GM10266 (cell line): Measurements from ENCODE around the gene CD151.

ENCODE experiments used
- DNase-seq: peaks from one replicate; pipeline ENCODE4 v3.0.0; 2012; ENCODE audit errors: extremely low spot score
- CTCF ChIP-seq: IDR thresholded peaks from 2 replicates; pipeline ENCODE4 v1.5.1; 2012; ENCODE audit warnings: mild to moderate bottlenecking, low read depth; ENCODE audit not compliant: control insufficient read depth, insufficient read depth; ENCODE audit errors: missing control alignments

Gene CD151

DNA sequence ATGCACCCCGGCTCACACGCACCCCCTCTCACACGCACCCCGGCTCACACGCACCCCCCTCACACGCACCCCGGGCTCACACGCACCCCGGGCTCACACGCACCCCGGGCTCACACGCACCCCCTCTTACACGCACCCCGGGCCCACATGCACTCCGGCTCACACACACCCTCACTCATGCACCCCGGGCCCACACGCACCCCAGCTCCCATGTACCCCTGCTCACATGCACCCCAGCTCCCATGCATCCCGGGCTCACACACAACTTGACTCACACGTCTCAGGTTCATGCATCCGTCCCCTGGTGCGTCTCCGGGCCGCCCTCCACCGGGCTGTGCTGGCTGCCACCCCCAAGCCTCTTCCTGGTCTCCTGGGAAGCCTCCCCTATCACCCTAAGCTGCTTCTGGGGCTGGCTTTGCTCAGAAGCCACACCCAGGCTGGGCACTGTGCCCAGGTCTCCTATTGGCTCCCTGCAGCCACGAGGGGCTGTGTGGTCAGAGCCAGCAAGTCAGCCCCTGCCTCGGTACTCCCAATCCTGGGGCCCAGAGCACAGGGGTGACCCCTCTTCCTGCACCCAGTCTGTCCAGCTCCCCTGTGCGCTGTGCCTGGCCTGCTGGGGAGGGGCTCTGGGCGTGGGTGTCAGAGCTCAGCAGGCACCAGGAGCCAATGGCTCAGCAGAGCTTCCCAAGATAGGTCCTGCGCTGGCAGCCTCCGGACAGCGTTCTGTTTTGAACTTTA is 26.8 kb downstream of the CD151 start:
- DNase-seq, result no peak
- no peak for TF ChIP-seq CTCF

DNA sequence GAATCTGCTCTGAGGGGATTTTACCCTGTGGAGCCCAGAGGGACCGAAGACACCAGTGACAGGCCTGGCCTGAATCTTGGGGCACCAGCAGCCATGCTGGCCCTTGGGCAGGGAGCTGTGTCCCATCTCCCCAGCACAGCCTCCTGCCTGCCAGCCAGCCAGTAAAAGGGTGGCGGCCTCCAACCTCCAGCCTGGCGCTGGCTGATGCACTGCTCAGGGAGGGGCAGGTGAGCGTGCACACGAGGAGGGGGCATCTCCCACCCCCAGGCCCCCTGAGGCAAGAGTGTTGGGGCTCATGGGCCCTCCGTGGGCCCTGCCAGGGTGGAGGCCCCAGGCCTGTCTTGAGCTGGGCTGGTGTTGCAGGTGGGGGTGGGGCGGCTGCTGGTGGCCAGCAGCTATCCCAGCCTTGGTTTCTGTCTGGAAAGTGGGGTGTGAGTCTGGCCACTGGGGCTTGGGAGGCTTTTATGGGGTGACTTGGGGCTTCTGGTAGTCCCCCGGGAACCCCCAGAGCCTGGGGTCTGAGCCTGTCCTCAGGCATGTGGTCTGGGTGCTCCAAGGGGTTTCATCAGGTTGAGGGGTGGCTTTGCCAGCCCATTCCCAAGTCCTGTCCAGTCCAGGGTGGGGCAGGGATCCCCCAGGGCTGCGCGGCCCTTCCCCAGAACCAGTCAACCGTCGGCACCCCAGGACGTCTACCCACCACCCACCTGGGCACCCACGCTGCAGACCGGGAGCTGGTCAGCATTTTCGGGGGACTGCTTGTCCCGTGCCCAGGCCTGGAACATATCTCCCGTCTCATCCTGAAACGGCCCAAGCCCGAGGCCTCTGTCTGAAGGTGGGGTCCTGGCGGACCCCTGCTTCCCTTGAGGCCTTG is 27.7 kb downstream of the CD151 start:
- TF ChIP-seq CTCF, result no peak

GRCh38 chr11:861105-861479 is 28.3 kb downstream of the CD151 start:
- DNase-seq, result no peak

More for the DNA sequence above, 27.7 kb downstream of the CD151 start:
- no peak for DNase-seq

GRCh38 chr11:862081-862661 is 29.4 kb downstream of the CD151 start:
- no peak for TF ChIP-seq CTCF
- DNase-seq, result no peak

More at GRCh38 chr11:861105-861479, 28.3 kb downstream of the CD151 start:
- TF ChIP-seq CTCF, result no peak

DNA sequence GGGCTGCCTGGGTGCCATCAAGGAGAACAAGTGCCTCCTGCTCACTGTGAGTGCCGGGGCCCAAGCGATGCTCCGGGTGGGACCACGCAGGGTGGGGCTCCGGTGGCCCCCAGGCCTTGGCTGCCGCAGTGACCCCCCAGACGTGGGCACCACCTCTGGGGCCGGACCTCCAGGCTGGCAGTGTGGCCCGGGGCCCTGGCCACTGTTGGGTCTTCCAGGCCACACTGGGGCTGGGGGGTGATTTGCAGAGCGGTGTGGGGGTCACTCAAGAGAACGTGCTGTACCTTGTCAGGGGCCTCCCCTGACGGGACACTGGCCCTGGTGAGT is 29.9 kb downstream of the CD151 start:
- no peak for DNase-seq
- no peak for TF ChIP-seq CTCF

DNA sequence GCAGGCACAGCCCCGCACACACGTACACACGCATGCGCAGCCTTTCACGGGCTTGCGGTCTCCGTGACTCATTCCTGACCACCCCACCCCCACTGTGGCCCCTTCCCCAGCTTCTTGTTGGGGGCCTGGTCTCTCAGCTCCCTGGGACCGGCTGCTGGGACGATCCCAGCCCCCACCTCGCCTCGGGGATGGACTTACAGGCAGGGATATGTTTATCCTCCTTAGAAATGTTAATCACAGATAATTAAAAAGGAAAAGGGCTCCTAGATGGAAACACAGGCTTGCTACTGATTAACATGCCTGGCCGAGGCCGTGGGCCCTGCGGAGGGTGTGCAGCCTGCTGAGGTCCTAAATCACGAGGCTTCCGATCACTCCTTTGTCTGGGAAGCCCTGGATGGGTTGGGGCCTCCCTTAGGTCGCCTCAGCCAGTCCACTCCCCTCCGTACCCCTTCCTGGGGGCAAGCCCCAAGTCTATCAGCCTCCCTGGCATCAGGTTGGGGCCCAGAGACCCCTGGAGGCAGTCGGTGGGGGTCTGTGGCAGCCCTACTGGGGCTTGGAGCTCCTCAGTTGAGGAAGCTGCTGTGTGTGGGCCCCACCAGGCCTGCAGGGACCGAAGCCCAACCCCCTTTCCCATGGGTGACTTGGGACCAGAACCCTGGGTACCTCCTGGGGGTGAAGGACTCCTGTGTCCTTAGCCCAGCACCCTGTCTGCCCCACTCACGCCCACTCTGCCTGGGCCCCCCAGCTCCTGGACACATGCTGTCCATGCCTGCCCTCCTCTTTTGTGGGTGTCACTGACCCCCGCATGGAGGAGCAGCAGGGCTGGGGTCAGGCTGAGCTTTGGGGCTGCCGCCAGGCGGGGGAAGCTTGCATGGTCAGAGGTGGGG is 30.5 kb downstream of the CD151 start:
- TF ChIP-seq CTCF, result no peak
- DNase-seq, result no peak
